GOT3 (cell line): ENCODE data around the gene ZNF672.
"Not testable (repeated sequence)": the region's sequence is repeated elsewhere in the genome, so short reads cannot be mapped to it uniquely, and the experiment has no call there.

Experiments
- DNase-seq: peaks from one replicate; lab custom pipeline; 2025; ENCODE audit warnings: mixed read lengths; lab: John Stamatoyannopoulos, UW

ZNF672 gene

GRCh38 chr1:248812736-248813425 is 25.1 kb upstream of the ZNF672 start:
- no peak for DNase-seq

DNA sequence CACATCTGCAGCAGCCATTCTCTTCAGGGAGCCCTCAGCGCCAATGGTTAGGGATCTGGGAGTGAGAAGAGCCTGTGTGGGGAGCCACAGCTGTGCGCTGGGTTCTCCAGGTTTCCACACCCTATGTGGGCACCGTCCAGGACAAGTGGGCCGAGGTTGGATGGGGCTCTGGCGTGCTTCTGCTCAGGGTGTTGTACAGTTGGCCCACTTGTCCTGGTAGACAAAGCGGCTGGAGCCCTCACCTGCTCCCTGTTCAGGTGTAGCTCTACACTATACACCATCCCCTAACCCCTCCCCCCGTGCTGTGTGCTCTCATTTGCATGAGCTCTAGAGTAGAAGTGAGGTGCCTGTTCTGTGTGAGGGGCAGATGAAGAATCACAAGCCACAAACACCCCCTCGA is 24.5 kb upstream of the ZNF672 start:
- no peak for DNase-seq

GRCh38 chr1:248814351-248814750 is 23.7 kb upstream of the ZNF672 start:
- no peak for DNase-seq

GRCh38 chr1:248815407-248816034 is 22.5 kb upstream of the ZNF672 start:
- DNase-seq: no peak

DNA sequence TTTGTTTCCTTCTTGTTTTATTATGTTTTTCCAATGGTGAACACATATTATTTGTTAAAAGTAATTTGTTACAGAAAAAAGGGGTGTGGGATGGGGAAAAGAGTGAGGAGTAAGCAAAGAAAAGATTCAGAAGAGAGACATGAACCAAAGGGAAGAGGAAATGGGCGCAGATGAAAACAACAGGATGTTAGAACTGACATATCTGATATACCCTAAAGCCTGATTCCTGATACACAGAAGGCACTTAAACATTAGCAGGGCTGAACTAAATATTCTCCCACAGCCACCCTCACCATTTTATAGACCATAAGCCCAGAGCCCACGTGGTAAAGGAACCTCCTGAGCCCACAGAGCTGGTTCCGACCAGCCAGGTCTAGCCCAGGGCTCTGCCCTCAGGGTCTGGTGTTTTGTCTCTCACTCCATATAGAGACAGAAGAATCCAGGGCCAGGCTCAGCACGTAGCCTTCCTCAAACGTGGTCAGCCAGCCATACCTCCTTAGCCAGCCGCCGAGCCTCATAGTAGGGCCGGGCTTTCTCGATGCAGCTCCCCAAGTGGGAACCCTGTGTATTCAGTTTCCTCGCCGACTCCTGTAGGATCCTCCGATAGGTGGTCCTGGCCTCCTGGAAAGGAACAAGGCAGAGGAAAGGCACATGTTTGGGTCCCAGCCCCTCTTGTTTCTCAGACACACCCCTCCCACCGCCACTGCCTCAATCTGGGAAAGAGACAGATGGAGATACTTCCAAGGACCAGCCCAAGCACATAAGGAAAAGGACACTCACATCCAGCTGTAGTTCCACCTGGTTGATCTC is 21.8 kb upstream of the ZNF672 start:
- DNase-seq: no peak

GRCh38 chr1:248817065-248817464 is 21.0 kb upstream of the ZNF672 start:
- no peak for DNase-seq

DNA sequence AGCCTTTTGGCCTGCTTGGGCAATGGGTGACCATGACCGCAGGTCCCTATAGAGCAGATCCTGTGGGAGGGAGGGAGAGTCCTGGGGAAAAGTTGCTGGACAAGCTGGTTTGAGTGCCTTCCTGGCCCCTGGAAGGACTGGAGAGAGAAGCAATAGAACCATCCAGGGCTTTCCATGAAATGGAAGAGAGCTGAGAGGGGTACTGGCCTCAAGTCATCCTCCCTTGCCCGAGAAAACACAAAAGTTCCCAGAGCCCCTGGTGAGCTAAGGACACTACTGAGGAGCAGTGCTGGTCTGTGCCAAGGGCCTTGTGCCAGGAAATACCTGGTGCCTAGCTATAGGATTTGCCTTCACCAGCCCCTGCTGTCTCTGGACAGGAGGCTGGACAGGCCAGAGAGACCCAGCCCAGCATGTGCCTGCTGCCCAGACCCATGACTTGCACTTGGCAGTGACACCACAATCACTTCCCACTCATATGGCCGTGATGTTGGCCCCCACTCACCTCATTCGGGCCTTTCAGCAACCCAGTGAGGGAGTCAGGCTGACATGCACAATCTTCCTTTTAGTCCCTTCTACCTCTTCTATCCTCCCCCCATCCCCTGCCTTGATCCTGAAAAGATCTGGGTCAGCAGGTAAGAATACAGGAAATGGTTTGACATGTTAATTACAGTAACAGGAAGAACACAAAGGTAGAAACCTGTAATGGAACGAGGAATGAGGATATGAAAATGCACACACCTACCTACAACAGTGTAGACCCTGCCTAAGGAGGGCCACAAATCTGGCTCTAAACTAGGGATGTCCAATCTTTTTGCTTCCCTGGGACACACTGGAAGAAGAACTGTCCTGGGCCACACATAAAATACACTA is 19.3 kb upstream of the ZNF672 start:
- DNase-seq: no peak

DNA sequence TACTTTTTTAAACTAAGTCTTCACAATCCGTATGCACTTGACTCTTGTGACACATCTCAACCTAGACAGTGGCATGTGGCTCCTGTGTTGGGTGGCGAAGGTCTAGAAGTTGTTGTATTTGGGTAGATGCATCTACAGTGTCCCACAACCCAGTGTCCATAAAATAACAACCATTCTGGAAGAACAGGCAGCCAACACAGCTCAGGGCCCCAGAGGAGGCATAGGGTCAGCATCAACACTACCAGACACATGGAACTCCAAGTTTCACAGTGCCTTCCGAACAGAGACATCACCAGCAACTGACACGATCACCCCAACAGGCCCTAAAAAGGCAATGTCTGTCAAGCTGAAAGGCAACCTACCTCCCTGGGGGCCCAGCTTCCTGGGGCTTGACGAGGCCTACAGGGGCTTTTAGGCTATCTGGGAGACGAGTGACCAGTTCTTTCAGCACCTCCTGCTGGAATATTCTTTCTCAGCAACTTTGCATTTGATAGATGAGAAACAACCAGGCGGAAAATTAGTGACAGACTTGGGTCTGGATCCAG is 17.9 kb upstream of the ZNF672 start:
- no peak for DNase-seq

DNA sequence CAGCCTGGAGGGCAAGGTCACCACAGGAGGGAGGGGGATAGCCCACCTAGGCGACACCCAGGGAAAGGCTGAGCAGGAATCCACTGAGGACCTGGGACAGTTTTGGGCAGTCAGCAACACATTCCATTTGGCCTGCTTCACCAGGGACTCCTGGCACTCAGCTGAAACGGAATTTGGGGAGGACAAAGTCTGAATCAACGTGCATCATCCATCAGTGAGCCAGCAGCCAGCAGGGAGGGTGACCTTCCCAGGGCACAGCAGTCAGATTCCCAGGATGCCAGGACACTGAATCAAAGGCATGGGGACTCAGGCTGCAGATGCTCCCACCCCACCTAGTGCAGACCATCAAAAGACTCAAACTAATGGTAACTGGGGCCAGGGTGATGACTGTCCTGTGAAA is 16.9 kb upstream of the ZNF672 start:
- DNase-seq: no peak

DNA sequence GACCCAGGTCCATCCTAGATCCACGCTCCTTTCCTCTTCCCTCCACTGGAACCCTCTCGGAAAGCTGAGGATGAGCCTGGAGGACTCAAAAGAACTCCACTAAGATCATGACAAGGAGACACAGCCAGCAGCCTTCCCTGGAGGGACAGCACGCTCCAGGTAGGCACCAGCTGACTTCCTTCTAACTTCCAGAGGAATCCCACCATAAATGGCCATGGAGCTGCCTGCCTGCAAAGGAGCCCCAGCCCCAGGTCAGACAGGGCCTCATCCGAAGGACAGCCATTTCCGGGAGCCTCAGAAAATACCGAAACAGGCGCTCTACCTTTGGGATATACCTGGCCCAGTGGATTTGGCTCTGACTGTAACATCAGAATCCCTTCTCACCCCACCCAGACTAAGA is 16.4 kb upstream of the ZNF672 start:
- DNase-seq: no peak

- DNase-seq: no peak
These were observed 15.6 kb upstream of the ZNF672 start for GRCh38 chr1:248822148-248823032.

GRCh38 chr1:248823517-248824001 is 14.5 kb upstream of the ZNF672 start:
- DNase-seq: peak; percentile 38

DNA sequence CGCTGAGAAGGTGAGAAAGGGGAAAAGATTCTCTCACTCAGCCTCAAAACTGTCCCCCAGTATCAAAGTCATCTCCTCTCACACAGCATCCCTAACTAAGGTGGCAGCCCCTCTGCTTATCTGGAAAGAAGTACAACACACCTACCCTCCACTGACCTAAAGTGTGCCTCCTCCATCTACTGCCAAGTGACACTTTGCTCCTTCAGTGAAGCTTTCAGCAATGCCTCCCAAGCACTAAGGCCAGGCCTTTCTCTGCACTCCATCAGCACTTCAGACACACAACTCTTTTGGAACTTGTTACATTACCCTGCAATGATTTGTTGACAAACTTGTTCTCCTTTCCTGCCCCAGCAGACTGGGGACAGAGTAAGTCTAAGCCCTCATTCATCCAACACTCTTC is 13.7 kb upstream of the ZNF672 start:
- DNase-seq: no peak

DNA sequence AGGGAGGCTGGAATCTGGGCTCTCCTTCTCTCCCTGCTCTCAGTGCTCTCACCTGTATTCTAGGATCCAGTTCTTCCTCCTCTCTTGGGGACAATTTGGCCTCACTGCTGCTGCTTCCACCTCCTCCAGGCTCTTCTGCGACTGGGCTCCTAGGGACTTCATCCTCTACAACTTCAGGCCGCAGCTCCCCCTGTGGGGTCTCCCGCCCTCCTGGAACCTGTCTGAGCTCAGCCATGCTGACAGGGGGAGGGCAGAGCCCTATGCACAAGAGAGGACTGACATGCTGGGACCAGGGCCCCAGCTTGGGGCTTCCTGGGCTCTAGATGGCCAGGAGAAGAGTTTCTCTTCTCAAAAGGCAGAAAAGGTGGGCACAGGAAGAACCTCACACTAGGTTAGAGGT is 13.3 kb upstream of the ZNF672 start:
- no peak for DNase-seq

DNA sequence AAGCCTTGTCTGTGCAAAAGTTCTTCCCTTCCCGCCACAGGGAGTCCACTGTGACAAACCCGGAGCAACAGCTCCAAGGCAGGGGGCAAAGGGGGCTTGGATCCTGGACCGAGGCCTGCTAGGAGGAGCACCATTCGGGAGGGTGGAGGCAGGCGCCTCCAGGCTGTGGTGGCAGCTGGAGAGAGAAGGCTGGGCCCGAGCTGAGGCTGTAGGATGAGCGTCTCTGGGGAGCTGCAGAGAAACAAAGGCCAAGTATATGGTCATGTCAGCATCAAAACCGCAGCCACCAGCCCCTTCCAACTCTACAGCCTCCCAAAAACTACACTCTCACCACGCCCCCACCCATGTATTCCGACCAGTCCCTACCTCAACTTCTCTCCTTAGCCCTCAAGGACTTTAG is 12.9 kb upstream of the ZNF672 start:
- DNase-seq: no peak

- no peak for DNase-seq
These were observed 12.5 kb upstream of the ZNF672 start for GRCh38 chr1:248825573-248825908.

DNA sequence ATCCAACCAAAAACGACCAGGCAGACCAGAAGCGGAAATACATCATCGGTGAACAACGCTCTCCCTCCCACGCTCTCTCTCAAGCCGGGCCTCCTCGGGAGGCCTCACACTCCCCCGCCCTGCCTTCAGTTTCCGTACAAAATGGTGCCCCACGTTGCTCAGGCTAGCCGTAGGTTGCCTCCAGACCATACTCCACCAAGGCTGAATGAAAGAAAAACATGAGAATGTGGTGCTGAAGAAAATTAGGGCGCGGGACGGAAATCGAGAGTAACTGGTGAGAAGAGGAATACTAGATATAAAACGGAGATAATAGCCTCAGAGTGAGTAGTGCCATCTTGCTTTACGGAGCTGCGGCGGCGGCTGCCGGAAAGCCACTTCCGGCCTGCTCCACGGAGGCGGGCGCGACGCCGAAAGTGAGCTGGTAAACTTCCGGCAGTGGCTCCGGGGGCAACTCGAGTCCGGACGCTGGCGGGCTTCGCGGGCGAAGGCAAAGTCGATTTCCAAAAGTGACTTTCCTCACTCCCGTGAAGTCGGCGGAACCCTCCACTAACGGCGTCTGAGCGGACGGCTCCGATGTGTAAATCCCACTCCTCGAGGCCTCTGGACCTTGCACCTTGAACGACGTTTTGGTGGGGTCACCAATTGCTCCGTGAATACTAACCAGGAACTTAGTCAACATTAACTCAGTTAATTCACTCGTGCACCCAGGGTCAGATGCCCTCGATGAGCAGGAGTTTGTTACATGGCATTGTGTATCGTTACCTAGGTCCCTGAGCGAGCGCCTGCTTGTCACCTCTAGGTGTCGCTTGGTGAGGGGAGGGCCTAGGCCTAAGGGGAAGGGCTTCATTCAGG is 11.9 kb upstream of the ZNF672 start, which contains the start of gene SH3BP5L:
TSS of gene SH3BP5L (minus strand) at position 7 of the 852 bp plus-strand sequence. CDS start 980 bp downstream, outside the sequence.
- DNase-seq: peak; percentile 89

GRCh38 chr1:248828845-248829244 is 9.2 kb upstream of the ZNF672 start:
- no peak for DNase-seq

GRCh38 chr1:248830718-248831017 is 7.4 kb upstream of the ZNF672 start:
- not testable (repeated sequence) for DNase-seq

- no peak for DNase-seq
These were observed 6.2 kb upstream of the ZNF672 start for GRCh38 chr1:248831842-248832241.
